Stimulated activated naive CD4-positive, alpha-beta T cell (primary cell): ENCODE measurements around the gene DFFB.

Source experiments
- DNase-seq, 6 experiments: peaks; one replicate each; lab custom pipeline; 2025; lab: John Stamatoyannopoulos, UW

The DFFB gene

DNA sequence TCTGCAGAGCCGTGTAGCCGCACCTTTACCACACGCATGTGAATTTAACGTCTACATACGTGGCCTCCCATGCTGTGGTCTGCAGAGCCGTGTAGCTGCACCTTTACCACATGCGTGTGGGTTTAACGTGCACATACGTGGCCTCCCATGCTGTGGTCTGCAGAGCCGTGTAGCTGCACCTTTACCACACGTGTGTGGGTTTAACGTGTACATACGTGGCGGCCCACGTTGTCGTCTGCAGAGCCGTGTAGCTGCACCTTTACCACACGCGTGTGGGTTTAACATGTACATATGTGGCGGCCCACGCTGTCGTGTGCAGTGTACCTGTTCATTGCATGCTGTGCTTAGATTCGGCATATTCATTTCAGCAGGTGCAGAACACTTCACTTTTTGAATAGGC is 17.5 kb downstream of the DFFB start:
- no peak for DNase-seq

GRCh38 chr1:3876716-3877115 is 19.4 kb downstream of the DFFB start:
- DNase-seq: no peak

DNA sequence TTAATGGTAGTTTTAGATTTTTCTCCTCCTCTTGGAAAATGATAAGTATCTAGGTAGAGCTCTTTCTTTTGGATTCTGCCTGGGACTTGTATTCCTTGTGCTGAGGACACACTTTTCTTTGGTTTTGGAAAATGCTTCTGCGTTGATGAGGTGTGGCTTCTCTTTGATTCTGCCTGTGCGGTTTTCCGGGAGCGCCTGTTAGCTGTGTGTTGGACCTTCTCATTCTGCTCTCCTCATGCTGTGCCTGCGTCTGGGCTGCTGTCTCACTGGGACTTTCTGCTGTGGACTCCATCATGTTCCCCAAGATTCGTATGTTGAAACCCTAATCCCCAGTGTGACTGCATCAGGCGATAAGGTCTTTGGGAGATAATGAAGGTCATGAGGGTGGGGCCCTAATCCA is 21.8 kb downstream of the DFFB start:
- no peak for DNase-seq

GRCh38 chr1:3879787-3880428 is 22.6 kb downstream of the DFFB start:
- no peak for DNase-seq

- DNase-seq: no peak
These were observed 23.3 kb downstream of the DFFB start for GRCh38 chr1:3880429-3881192.

DNA sequence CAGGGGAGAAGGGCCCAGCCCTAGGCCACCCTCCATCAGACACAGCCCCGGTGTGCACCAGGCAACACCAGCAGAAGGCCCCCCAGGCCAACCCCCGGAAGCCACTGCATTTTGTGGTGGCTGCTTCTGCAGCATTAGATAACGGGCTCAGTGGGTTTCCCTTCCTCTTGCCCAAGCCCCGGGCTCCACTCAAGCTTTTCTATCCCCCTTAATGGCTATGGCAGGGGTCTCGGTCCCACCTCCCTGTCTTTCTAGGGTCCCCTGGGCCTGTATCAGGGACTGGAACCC is 23.9 kb downstream of the DFFB start:
- no peak for DNase-seq

DNA sequence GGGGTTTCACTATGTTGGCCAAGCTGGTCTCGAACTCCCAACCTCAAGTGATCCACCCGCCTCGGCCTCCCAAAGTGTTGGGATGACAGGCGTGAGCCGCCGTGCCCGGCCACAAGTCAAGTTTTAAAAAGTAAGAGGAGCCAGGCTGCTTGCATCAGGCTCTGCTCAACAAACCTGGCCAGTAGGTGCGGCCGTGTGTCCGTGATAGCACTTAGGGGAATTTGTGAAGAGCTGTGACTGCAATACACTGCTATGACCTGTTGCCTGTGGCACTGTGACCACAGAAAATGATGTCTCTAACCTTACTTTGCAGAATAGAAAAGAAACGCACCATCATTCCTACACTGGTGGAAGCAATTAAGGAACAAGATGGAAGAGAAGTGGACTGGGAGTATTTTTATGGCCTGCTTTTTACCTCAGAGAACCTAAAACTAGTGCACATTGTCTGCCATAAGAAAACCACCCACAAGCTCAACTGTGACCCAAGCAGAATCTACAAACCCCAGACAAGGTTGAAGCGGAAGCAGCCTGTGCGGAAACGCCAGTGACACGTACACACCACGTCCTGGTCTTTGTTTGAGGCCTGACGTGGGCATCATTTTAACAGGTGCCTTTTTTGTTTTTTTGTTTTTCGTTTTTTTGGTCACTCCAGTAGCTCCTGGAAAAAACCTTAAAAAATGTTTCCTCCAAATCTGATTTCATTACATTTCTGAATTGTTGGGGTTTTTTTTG is 26.1 kb downstream of the DFFB start:
- no peak for DNase-seq

DNA sequence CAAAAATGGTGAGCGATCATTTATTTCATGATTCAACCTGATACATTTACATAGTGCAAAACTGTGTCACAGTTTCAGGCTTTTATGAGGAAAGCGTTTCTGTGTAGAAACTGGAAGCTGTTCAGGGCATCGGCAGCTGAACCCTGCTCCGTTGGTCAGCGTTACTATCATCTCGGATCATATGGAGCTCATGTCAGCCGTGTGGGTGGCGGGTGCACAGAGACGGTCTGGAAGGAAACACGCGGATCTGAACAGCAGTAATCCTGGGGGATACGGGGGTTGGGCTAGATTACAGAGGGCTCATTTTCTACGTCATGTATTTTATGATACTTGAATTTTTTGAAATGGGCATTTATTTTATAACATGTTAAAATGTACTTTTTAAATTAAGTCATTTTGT is 27.7 kb downstream of the DFFB start:
- DNase-seq: no peak

- DNase-seq: no peak
These were observed 28.3 kb downstream of the DFFB start for GRCh38 chr1:3885611-3886010.

- no peak for DNase-seq
These were observed 28.9 kb downstream of the DFFB start for GRCh38 chr1:3886106-3886670.

DNA sequence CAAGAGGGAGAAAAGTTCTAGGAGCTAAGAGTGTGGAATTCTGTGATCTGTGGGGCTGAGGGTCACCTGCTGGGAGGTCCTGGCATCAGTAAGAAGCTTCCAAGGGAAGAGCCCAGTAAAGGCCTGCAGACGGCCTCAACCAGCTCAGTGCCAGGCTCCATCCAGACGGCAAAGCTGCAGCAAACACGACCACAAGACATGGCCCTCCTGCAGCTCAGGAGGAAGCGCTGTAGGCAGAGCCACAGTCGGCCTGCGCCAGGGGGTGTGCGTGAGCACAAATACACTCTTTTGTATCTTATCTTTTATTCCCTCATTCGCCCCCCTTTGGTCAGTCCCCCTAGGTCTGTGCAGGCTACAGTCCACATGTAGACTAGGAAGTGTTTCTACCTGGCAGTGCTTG is 29.4 kb downstream of the DFFB start:
- no peak for DNase-seq

DNA sequence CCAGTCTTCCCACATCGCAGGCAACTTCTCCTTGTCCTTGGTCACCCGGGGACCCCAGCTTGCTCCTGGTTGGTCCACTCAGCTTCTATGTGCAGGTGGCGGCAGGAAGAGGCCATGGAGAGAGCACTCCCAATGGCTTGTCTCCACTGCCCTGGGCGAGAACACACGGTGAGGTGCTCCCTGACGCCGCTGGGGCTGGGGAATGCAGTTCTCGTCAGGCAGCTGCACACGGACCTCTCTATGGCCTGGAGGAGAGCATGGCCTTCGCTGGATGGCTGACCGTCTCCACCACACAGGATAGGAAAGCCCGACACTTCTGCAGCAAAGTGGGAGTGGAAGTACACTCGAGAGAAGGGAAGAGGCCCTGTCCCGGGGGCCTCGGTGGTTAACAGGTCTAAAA is 31.0 kb downstream of the DFFB start:
- DNase-seq: no peak

DNA sequence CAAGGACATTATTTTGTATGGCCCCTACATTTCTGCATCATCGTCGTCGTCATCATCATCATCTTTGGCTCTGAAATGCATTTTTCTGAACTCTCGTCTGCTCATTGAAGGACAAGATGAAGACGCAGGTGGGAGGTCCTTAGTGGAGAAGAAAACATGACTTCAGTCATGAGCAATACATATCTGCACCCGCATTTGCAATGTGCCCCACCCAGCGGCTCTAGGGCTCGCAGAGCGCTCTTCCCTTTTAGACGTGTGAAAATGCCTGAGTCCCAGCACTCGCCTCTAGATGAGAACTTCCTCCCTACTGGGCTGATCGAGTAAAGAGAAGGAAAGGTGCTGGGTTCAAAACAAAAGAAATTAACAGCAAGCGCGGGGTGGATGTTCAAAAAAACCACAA is 32.7 kb downstream of the DFFB start:
- DNase-seq: no peak

- no peak for DNase-seq
These were observed 33.4 kb downstream of the DFFB start for GRCh38 chr1:3890389-3891328.

- no peak for DNase-seq
These were observed 34.1 kb downstream of the DFFB start for GRCh38 chr1:3891329-3891865.

DNA sequence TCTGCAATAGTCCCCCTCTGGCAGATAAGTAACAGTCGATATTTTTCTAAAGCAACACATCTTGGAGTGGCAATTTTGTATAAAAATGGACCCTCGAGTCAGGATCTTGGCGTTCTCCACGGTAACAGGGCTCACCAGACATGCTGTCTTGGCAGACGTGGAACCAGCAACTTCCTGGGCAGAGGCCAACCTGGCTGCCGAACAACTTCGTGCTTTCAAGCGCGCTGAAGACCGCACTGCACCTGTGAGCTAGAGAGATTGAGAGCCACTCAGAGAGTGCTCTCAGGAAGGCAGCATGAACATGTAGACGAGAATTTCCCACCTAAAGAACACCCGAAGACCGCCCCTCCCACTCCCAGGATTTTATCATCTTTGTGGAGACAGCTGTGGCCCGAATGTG is 35.5 kb downstream of the DFFB start:
- DNase-seq: no peak

GRCh38 chr1:3893190-3893589 is 35.9 kb downstream of the DFFB start:
- no peak for DNase-seq

- no peak for DNase-seq
These were observed 37.5 kb downstream of the DFFB start for GRCh38 chr1:3894626-3895278.

DNA sequence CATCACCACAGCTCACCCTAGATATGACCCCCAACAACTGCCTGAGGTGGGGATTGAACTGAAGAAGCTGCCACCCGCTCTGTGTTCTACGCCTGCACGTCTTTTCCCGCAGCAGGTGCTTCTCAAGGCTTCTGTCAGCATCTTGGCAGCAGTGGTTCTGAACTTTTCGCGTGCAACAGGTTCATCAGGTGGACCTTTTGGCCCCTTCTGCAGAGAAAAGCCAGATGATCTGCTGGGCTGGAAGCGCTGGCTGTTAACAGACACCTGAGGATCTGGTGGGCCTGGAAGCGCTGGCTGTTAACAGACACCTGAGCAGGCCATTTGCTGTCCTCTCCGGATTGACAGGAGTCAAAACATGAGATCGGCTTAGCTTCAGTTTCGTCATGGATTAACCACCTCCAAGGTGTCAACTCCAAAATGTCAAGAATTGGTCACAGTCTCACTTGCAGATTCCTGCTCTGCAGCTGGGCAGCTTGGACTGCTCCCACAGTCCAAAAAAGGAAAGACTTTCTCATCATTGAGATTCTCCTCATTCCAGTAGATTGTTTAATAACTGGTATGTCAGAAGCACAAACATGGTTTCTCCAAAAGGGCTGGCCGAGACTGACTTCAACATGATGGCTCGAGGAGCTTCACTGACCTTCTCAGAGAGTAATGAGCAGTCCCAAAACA is 38.1 kb downstream of the DFFB start:
- DNase-seq: no peak

DNA sequence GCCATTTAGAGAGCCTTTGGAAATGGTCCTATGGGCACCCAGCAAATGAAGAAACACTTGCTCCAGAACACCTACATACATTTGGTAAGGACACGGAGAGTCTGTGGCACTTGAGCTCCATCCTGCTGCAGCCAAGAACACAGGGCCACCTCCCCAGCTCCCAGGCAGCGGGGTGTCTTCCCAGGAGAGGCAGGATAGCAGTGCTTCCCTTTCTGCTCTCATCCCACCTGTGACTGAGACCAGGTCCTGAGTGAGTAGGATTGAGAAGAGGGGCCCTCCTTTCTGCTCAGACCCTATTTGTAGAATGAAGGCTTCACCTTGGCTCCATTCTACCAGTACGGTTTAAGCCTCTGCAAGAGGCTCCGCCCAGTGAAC is 38.7 kb downstream of the DFFB start:
- DNase-seq: no peak
